H1 (cell line): ENCODE measurements around the gene VAT1L. TPM values are rescaled to one million over a fixed set of nuclear protein-coding genes. Genes with fewer than 3 reads are reported as not detected.

ENCODE experiments used
- CTCF ChIA-PET: fragments of 300-600 bp; sonication (Branson Sonifier 250); formaldehyde crosslinking; loops from one replicate; lab custom pipeline; 2021; ENCODE audit not compliant: partially characterized antibody; lab: Charles Lee
- POLR2A ChIA-PET: fragments of 300-600 bp; sonication (Branson Sonifier 250); formaldehyde crosslinking; loops from one replicate; lab custom pipeline; 2021; ENCODE audit warnings: inconsistent platforms; ENCODE audit not compliant: partially characterized antibody; lab: Charles Lee
- DNase-seq, 2 experiments: peaks; one replicate each; pipeline versions ENCODE4 v3.0.0 to v3.0.0-alpha.2; 2010 to 2022; ENCODE audit warnings: low spot score in 2 of 2, low read depth in 1 of 2, mixed read lengths in 1 of 2
- FAIRE-seq: peaks from 2 replicates; lab custom pipeline; 2011; peaks lifted over from hg19 to GRCh38; lab: Jason Lieb, UNC
- H2AFZ ChIP-seq: 2 replicates; pipeline ENCODE4 v1.8.1; 2012; ENCODE audit warnings: low read length, inconsistent platforms
- H2AK5ac ChIP-seq: 2 replicates; pipeline ENCODE4 v1.6.1; 2013; ENCODE audit warnings: low read depth, low read length
- H2BK120ac ChIP-seq: replicated peaks from 2 replicates; pipeline ENCODE3; 2013; ENCODE audit warnings: low read depth, low read length, inconsistent platforms
- H2BK12ac ChIP-seq: 2 replicates; pipeline ENCODE4 v1.6.1; 2013; ENCODE audit warnings: low read depth, low read length
- H2BK15ac ChIP-seq: 2 replicates; pipeline ENCODE4 v1.6.1; 2013; ENCODE audit warnings: low read length
- H2BK20ac ChIP-seq: 2 replicates; pipeline ENCODE4 v1.6.1; 2013; ENCODE audit warnings: low read length
- H2BK5ac ChIP-seq: 2 replicates; pipeline ENCODE4 v1.6.1; 2013; ENCODE audit warnings: low read depth, low read length
- H3K14ac ChIP-seq: 2 replicates; pipeline ENCODE4 v1.6.1; 2013; ENCODE audit warnings: inconsistent platforms; ENCODE audit not compliant: insufficient read length
- H3K18ac ChIP-seq: 2 replicates; pipeline ENCODE4 v1.6.1; 2013; ENCODE audit warnings: low read length; ENCODE audit errors: extremely low read depth
- H3K23ac ChIP-seq: 2 replicates; pipeline ENCODE4 v1.6.1; 2013; ENCODE audit warnings: inconsistent platforms; ENCODE audit not compliant: insufficient read length
- H3K23me2 ChIP-seq: 2 replicates; pipeline ENCODE4 v1.6.1; 2013; ENCODE audit warnings: low read depth, low read length
- H3K27ac ChIP-seq: 2 replicates; pipeline ENCODE4 v1.6.1; 2011; ENCODE audit warnings: low read depth, low read length, inconsistent platforms
- H3K27me3 ChIP-seq, 4 experiments: replicated peaks in 1 of 4; 1 replicate in 1 of 4; 2 replicates in 3 of 4; pipeline versions ENCODE4 v1.6.1 to v1.8.1; 2011 to 2013; ENCODE audit warnings: low read length in 3 of 4, mild to moderate bottlenecking in 3 of 4, inconsistent platforms in 2 of 4, mixed read lengths in 2 of 4, moderate library complexity in 1 of 4; ENCODE audit not compliant: control insufficient read depth in 3 of 4, insufficient read depth in 3 of 4; ENCODE audit errors: extremely low read depth in 1 of 4
- H3K36me3 ChIP-seq, 4 experiments: 2 replicates each; pipeline versions ENCODE4 v1.6.1 to v1.8.1; 2011 to 2013; ENCODE audit warnings: mild to moderate bottlenecking in 4 of 4, low read length in 3 of 4, moderate library complexity in 2 of 4, control low read depth in 1 of 4, inconsistent platforms in 1 of 4; ENCODE audit not compliant: insufficient read depth in 4 of 4, control insufficient read depth in 2 of 4
- H3K4ac ChIP-seq: replicated peaks from 2 replicates; pipeline ENCODE3; 2013; ENCODE audit warnings: low read length, low read depth, mixed read lengths, inconsistent platforms; ENCODE audit not compliant: insufficient read length
- H3K4me1 ChIP-seq, 4 experiments: replicated peaks in 1 of 4; 1 replicate in 1 of 4; 2 replicates in 3 of 4; pipeline versions ENCODE4 v1.6.1 to v1.8.1; 2011 to 2013; ENCODE audit warnings: low read length in 3 of 4, inconsistent platforms in 2 of 4, mixed read lengths in 1 of 4; ENCODE audit not compliant: insufficient read depth in 4 of 4, control insufficient read depth in 3 of 4
- H3K4me2 ChIP-seq, 2 experiments: 2 replicates each; pipeline versions ENCODE4 v1.6.1 to v1.8.1; 2011 to 2013; ENCODE audit warnings: low read depth in 2 of 2, low read length in 2 of 2, control low read depth in 1 of 2, inconsistent platforms in 1 of 2, mild to moderate bottlenecking in 1 of 2; ENCODE audit not compliant: insufficient read depth in 1 of 2
- H3K4me3 ChIP-seq, 4 experiments: fragments of 200-600, 300-600 bp in 1 of 4; sonication (generic), shearing (Covaris generic), sonication (Bioruptor Twin) in 1 of 4; 2 replicates each; pipeline versions ENCODE4 v1.5.1 to v1.8.1; 2011 to 2016; ENCODE audit warnings: low read length in 4 of 4, low read depth in 3 of 4, control low read depth in 2 of 4, inconsistent platforms in 2 of 4, mild to moderate bottlenecking in 2 of 4, mixed read lengths in 1 of 4, moderate library complexity in 1 of 4; ENCODE audit not compliant: insufficient read depth in 2 of 4; ENCODE audit errors: extremely low read depth in 1 of 4
- H3K56ac ChIP-seq: replicated peaks from 2 replicates; pipeline ENCODE3; 2013; ENCODE audit warnings: low read depth, mild to moderate bottlenecking, mixed read lengths, low read length, inconsistent platforms; ENCODE audit not compliant: insufficient read length
- H3K79me1 ChIP-seq: 2 replicates; pipeline ENCODE4 v1.6.1; 2013; ENCODE audit warnings: low read depth, low read length, control low read depth
- H3K79me2 ChIP-seq, 2 experiments: 2 replicates each; pipeline versions ENCODE4 v1.6.1 to v1.8.1; 2012 to 2013; ENCODE audit warnings: low read length in 2 of 2, mild to moderate bottlenecking in 2 of 2, inconsistent platforms in 1 of 2; ENCODE audit not compliant: insufficient read depth in 2 of 2, control insufficient read depth in 1 of 2
- H3K9ac ChIP-seq, 4 experiments: replicated peaks in 1 of 4; 1 replicate in 1 of 4; 2 replicates in 3 of 4; pipeline versions ENCODE4 v1.6.1 to v1.8.1; 2011 to 2013; ENCODE audit warnings: low read depth in 3 of 4, low read length in 3 of 4, control low read depth in 2 of 4, mild to moderate bottlenecking in 2 of 4, moderate library complexity in 2 of 4, inconsistent platforms in 1 of 4; ENCODE audit errors: extremely low read depth in 1 of 4
- H3K9me3 ChIP-seq, 2 experiments: 2 replicates each; pipeline versions ENCODE4 v1.6.1 to v1.8.1; 2012 to 2013; ENCODE audit warnings: mild to moderate bottlenecking in 2 of 2, moderate library complexity in 2 of 2, control low read depth in 1 of 2, inconsistent platforms in 1 of 2, low read depth in 1 of 2, low read length in 1 of 2, mixed read lengths in 1 of 2; ENCODE audit not compliant: insufficient read depth in 2 of 2
- H4K20me1 ChIP-seq, 2 experiments: replicated peaks in 1 of 2; 2 replicates each; pipeline versions ENCODE3 to v1.8.1; 2011 to 2013; ENCODE audit warnings: inconsistent platforms in 2 of 2, low read length in 2 of 2, mild to moderate bottlenecking in 1 of 2; ENCODE audit not compliant: insufficient read depth in 2 of 2, control insufficient read depth in 1 of 2
- H4K5ac ChIP-seq: 2 replicates; pipeline ENCODE4 v1.6.1; 2013; ENCODE audit warnings: low read length, low read depth, mixed read lengths, inconsistent platforms; ENCODE audit not compliant: insufficient read length
- H4K8ac ChIP-seq: 2 replicates; pipeline ENCODE4 v1.8.0; 2013; ENCODE audit warnings: mild to moderate bottlenecking, moderate library complexity, low read length, inconsistent platforms; ENCODE audit not compliant: insufficient read depth; ENCODE audit errors: extremely low read depth
- H4K91ac ChIP-seq: replicated peaks from 2 replicates; pipeline ENCODE3; 2013; ENCODE audit warnings: low read length, mixed read lengths, inconsistent platforms; ENCODE audit not compliant: insufficient read length
- CHD2 ChIP-seq: IDR thresholded peaks from 2 replicates; pipeline ENCODE4 v1.6.1; 2012; ENCODE audit warnings: low read length, improper control_type of control experiment
- SUZ12 ChIP-seq: fragments of 200-600 bp; sonication (generic); IDR thresholded peaks from 2 replicates; pipeline ENCODE4 v1.6.1; 2012; ENCODE audit warnings: mild to moderate bottlenecking, inconsistent platforms, low read length, moderate library complexity, mixed read lengths
- TCF12 ChIP-seq: IDR thresholded peaks from 2 replicates; pipeline ENCODE4 v1.6.1; 2011; ENCODE audit warnings: low read depth, mild to moderate bottlenecking, low read length
- TEAD4 ChIP-seq: IDR thresholded peaks from 2 replicates; pipeline ENCODE4 v1.6.1; 2012; ENCODE audit warnings: low read depth, low read length, inconsistent platforms, mixed read lengths
- WGBS, 2 experiments: shearing (Covaris generic) in 1 of 2; methylation state at CpG; one replicate each; pipeline versions ENCODE4 v1.1.6 to v1.1.7; 2013 to 2015; ENCODE audit warnings: low lambda C conversion rate in 2 of 2, mixed read lengths in 2 of 2, inconsistent platforms in 1 of 2, low coverage in 1 of 2, missing lambda C conversion rate in 1 of 2; ENCODE audit not compliant: insufficient replicate concordance in 2 of 2, insufficient coverage in 1 of 2, insufficient read length in 1 of 2; ENCODE audit errors: extremely low coverage in 1 of 2, missing lambda C conversion rate in 1 of 2; 5-methylcytosine and 5-hydroxymethylcytosine counted together
- polyA plus RNA-seq, 7 experiments: library from polyadenylated mRNA; depleted of rRNA in 3 of 7; stranded (reverse) in 5 of 7; unstranded in 2 of 7; fragments of >200 nt in 5 of 7; fragments of 200-250 nt in 2 of 7; gene quantifications; 1 replicate in 5 of 7; 2 replicates in 1 of 7; 4 replicates in 1 of 7; pipeline versions ENCODE4 v1.2.1 to v1.2.3, GENCODE V29; 2011 to 2013; ENCODE audit warnings: missing spikeins in 2 of 7, mixed read lengths in 2 of 7
- total RNA-seq: library from RNA; stranded (reverse); fragmentation: NEBNext Ultra II Directional; extraction: Animal tissue kit (Norgen Biotek cat#: 25700); gene quantifications from 2 replicates; pipeline ENCODE4 v1.2.1, GENCODE V29; 2021
- TF ChIP-seq, protein P1 (sequence below): IDR thresholded peaks from 2 replicates; pipeline ENCODE4 v1.6.1; 2012; ENCODE audit warnings: inconsistent platforms
- TF ChIP-seq, protein P2 (sequence below), 3 experiments: IDR thresholded peaks; 1 replicate in 2 of 3; 2 replicates in 1 of 3; pipeline versions ENCODE4 v1.5.1 to v1.6.1; 2011; ENCODE audit warnings: low read length in 3 of 3, mild to moderate bottlenecking in 3 of 3, inconsistent platforms in 2 of 3, low read depth in 1 of 3, moderate library complexity in 1 of 3; ENCODE audit not compliant: insufficient read depth in 1 of 3; ENCODE audit errors: control extremely low read depth in 1 of 3
- TF ChIP-seq, protein P3 (sequence below): IDR thresholded peaks from 2 replicates; pipeline ENCODE4 v1.6.1; 2012; ENCODE audit warnings: inconsistent platforms

The VAT1L gene
- total and polyA plus RNA-seq, 2 of the 8 experiments (the other 6 are each of a cell fraction or from before 2014, with no cell fraction given), result 46.3 to 48.2 TPM

DNA sequence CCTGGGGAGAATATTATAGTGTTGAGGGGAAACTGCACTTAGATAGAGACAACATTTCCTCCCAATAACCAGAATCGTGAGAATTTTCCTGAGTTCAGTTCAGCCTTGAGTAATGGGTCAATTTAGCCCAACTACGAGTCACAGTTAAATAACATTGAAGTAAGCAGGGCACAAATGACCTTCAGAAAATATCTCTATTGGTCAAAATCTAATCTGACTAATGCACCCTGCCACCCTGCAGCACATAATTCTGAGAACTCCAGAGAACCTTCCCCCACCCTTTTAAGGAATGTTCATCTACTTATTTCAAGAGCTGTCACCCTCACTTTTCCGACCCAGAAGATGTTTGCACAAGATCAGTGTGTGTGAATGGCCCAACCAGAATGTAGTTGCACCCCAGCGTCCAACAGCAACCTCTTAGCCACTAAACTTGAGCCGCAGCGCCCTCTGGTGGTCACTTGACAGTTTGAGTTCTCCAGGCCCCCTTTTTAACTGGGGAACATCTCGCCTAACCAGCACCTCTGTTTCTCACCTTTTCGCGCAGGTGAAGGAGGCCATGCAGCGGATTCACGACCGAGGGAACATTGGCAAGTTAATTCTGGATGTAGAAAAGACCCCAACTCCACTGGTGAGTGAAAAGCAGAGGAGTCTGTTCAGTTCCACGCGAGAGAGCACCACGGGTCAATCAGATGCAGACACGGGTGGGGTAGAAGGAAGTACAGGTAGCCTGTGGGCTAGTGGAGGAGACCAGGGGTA, 183.1 kb downstream of the VAT1L start:
- Histone ChIP-seq H3K27ac (no peak overlapping the region), H3K36me3 (peaks cover 0 to 2% (median 0%) of the 10 kb centered on the region in 4 experiments; a peak in 1 of 8 replicates), H2AFZ (no peak overlapping the region), H2BK5ac (peak overlapping the region; percentile 72; the same call in 1 of the 2 replicates), H3K79me1 (no peaks in the 10 kb centered on the region), H3K9me3 (no peaks in the 10 kb centered on the region), H4K8ac (no peak overlapping the region), H3K4me1 (peaks cover 6 to 11% (median 7%) of the 10 kb centered on the region in 4 experiments; a peak in 6 of 7 replicates), H2BK120ac (peak overlapping the region; percentile 34), H4K20me1 (no peaks in the 10 kb centered on the region), H3K56ac (no peak overlapping the region), H3K4me2 (no peak overlapping the region), H3K23me2 (no peaks in the 10 kb centered on the region; the same call in 1 of the 2 replicates), H4K5ac (peak overlapping the region; percentile 5), H2BK15ac (0 out of 2 replicates have a peak overlapping the region, but pooled peaks have one; percentile 1), H2AK5ac (0 out of 2 replicates have a peak overlapping the region, but pooled peaks have one; percentile 3), H2BK20ac (peak overlapping the region; percentile 99), H3K79me2 (no peaks in the 10 kb centered on the region), H4K91ac (peak overlapping the region; percentile 54), H2BK12ac (peak overlapping the region; percentile 97), H3K27me3 (no peaks in the 10 kb centered on the region), H3K23ac (no peak overlapping the region), H3K14ac (no peak overlapping the region), H3K18ac (peak overlapping the region; percentile 42; the same call in 1 of the 2 replicates), H3K4ac (peak overlapping the region; percentile 10), H3K4me3 (no peak overlapping the region), H3K9ac (no peak overlapping the region)
- DNase-seq (peak; percentile 82 to 95), FAIRE-seq (peak; percentile 97)
- ChIA-PET CTCF (interaction anchor here (0.6 to 24.3 kb wide), 29 partner anchors 11 to 706 kb away, joined by 3 to 362 read pairs (median 4); no protein-coding TSS in a partner anchor), POLR2A (interaction anchor here (0.7 kb wide), 2 partner anchors 20 to 22 kb away, joined by 3 to 4 read pairs; no protein-coding TSS in a partner anchor)
- WGBS, 2 experiments, result 47% methylated on average over 16 of the region's 16 CpGs; no CpG with 5 or more reads in 1 of the 2 experiments
- TF ChIP-seq, protein P1, sequence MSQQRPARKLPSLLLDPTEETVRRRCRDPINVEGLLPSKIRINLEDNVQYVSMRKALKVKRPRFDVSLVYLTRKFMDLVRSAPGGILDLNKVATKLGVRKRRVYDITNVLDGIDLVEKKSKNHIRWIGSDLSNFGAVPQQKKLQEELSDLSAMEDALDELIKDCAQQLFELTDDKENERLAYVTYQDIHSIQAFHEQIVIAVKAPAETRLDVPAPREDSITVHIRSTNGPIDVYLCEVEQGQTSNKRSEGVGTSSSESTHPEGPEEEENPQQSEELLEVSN, result peak; percentile 63; the same call in 1 of the 2 replicates
- TF ChIP-seq, protein P2, sequence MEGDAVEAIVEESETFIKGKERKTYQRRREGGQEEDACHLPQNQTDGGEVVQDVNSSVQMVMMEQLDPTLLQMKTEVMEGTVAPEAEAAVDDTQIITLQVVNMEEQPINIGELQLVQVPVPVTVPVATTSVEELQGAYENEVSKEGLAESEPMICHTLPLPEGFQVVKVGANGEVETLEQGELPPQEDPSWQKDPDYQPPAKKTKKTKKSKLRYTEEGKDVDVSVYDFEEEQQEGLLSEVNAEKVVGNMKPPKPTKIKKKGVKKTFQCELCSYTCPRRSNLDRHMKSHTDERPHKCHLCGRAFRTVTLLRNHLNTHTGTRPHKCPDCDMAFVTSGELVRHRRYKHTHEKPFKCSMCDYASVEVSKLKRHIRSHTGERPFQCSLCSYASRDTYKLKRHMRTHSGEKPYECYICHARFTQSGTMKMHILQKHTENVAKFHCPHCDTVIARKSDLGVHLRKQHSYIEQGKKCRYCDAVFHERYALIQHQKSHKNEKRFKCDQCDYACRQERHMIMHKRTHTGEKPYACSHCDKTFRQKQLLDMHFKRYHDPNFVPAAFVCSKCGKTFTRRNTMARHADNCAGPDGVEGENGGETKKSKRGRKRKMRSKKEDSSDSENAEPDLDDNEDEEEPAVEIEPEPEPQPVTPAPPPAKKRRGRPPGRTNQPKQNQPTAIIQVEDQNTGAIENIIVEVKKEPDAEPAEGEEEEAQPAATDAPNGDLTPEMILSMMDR (IDR thresholded peaks at IDR 0.05; ENCODE audit: control extremely low read depth in 1 of 3, insufficient read depth in 1 of 3, low read depth in 1 of 3, low read length in 3 of 3), result peak; percentile 72 to 91 (median 88)
- TF ChIP-seq CHD2 (0 out of 2 replicates have a peak, but pooled peaks have one; percentile 14), TCF12 (no peak), TEAD4 (no peak), SUZ12 (no peak)
- TF ChIP-seq, protein P3, sequence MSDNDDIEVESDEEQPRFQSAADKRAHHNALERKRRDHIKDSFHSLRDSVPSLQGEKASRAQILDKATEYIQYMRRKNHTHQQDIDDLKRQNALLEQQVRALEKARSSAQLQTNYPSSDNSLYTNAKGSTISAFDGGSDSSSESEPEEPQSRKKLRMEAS, result peak; percentile 62
